ENCODE results near the gene ARFGAP1. TPM values are rescaled to one million over a fixed set of nuclear protein-coding genes. Genes with fewer than 3 reads are reported as not detected.
"Not testable (repeated sequence)": the region's sequence is repeated elsewhere in the genome, so short reads cannot be mapped to it uniquely, and the experiment has no call there.

The ARFGAP1 gene
- total and polyA plus RNA-seq, 2 donors, result 53.1 to 56.3 TPM

- 87% methylated on average over 17 of the region's 17 CpGs for WGBS
- Histone ChIP-seq H3K4me3 (ENCODE audit: low read depth, low read length) (no peak overlapping the region), H3K27ac (ENCODE audit: low read depth) (no peak overlapping the region)
These were observed 26.2 kb downstream of the ARFGAP1 start for GRCh38 chr20:63298731-63299312.

GRCh38 chr20:63301671-63302070, 29.1 kb downstream of the ARFGAP1 start:
- 96% methylated on average over 1 of the region's 1 CpG for WGBS
- H3K4me3 ChIP-seq (ENCODE audit: low read depth, low read length), result no peak overlapping the region
- H3K4me1 ChIP-seq (ENCODE audit: insufficient read depth), result no peaks in the 10 kb centered on the region
- no peak for DNase-seq (ENCODE audit: extremely low spot score)
- H3K27ac ChIP-seq (ENCODE audit: low read depth), result no peak overlapping the region
- H3K36me3 ChIP-seq (ENCODE audit: insufficient read depth), result no peaks in the 10 kb centered on the region

More at GRCh38 chr20:63298731-63299312, 26.2 kb downstream of the ARFGAP1 start:
- Histone ChIP-seq H3K36me3 (ENCODE audit: insufficient read depth) (no peaks in the 10 kb centered on the region), H3K4me1 (ENCODE audit: insufficient read depth) (no peaks in the 10 kb centered on the region)
- no peak for DNase-seq (ENCODE audit: extremely low spot score)

GRCh38 chr20:63303095-63303666, 30.6 kb downstream of the ARFGAP1 start:
- no peaks in the 10 kb centered on the region for H3K4me1 ChIP-seq (ENCODE audit: insufficient read depth)
- H3K4me3 ChIP-seq (ENCODE audit: low read depth, low read length), result no peak overlapping the region
- no peak for DNase-seq (ENCODE audit: extremely low spot score)
- H3K36me3 ChIP-seq (ENCODE audit: insufficient read depth), result no peaks in the 10 kb centered on the region
- 43% methylated on average over 5 of the region's 5 CpGs for WGBS
- no peak overlapping the region for H3K27ac ChIP-seq (ENCODE audit: low read depth)

GRCh38 chr20:63305393-63305792, 32.8 kb downstream of the ARFGAP1 start:
- DNase-seq (ENCODE audit: extremely low spot score), result no peak
- WGBS, result 43% methylated on average over 8 of the region's 8 CpGs
- Histone ChIP-seq H3K36me3 (ENCODE audit: insufficient read depth) (no peaks in the 10 kb centered on the region), H3K4me1 (ENCODE audit: insufficient read depth) (no peaks in the 10 kb centered on the region), H3K4me3 (ENCODE audit: low read depth, low read length) (no peak overlapping the region), H3K27ac (ENCODE audit: low read depth) (no peak overlapping the region)

- WGBS, result 80% methylated on average over 25 of the region's 30 CpGs
- H3K27ac ChIP-seq (ENCODE audit: low read depth); H3K4me3 ChIP-seq (ENCODE audit: low read depth, low read length); H3K4me1 ChIP-seq (ENCODE audit: insufficient read depth); H3K36me3 ChIP-seq (ENCODE audit: insufficient read depth); DNase-seq (ENCODE audit: extremely low spot score): not testable (repeated sequence)
These were observed 33.5 kb downstream of the ARFGAP1 start for GRCh38 chr20:63305933-63306672.

- H3K36me3 ChIP-seq (ENCODE audit: insufficient read depth), result no peaks in the 10 kb centered on the region
- no peak overlapping the region for H3K4me3 ChIP-seq (ENCODE audit: low read depth, low read length)
- DNase-seq (ENCODE audit: extremely low spot score), result no peak
- H3K4me1 ChIP-seq (ENCODE audit: insufficient read depth), result no peaks in the 10 kb centered on the region
- WGBS, result 84% methylated on average over 35 of the region's 35 CpGs
- no peak overlapping the region for H3K27ac ChIP-seq (ENCODE audit: low read depth)
These were observed 34.3 kb downstream of the ARFGAP1 start for GRCh38 chr20:63306673-63307537.

- no peak for DNase-seq (ENCODE audit: extremely low spot score)
- no peaks in the 10 kb centered on the region for H3K36me3 ChIP-seq (ENCODE audit: insufficient read depth)
- no peak overlapping the region for H3K27ac ChIP-seq (ENCODE audit: low read depth)
- no peak overlapping the region for H3K4me3 ChIP-seq (ENCODE audit: low read depth, low read length)
- 82% methylated on average over 23 of the region's 23 CpGs for WGBS
- H3K4me1 ChIP-seq (ENCODE audit: insufficient read depth), result no peaks in the 10 kb centered on the region
These were observed 35.1 kb downstream of the ARFGAP1 start for GRCh38 chr20:63307538-63308217.

- DNase-seq (ENCODE audit: extremely low spot score), result no peak
- H3K27ac ChIP-seq (ENCODE audit: low read depth), result no peak overlapping the region
- no peaks in the 10 kb centered on the region for H3K4me1 ChIP-seq (ENCODE audit: insufficient read depth)
- no peaks in the 10 kb centered on the region for H3K36me3 ChIP-seq (ENCODE audit: insufficient read depth)
- no peak overlapping the region for H3K4me3 ChIP-seq (ENCODE audit: low read depth, low read length)
- 81% methylated on average over 30 of the region's 30 CpGs for WGBS
These were observed 35.8 kb downstream of the ARFGAP1 start for GRCh38 chr20:63308218-63308911.

- no peaks in the 10 kb centered on the region for H3K4me1 ChIP-seq (ENCODE audit: insufficient read depth)
- 32% methylated on average over 35 of the region's 35 CpGs for WGBS
- DNase-seq (ENCODE audit: extremely low spot score), result no peak
- H3K27ac ChIP-seq (ENCODE audit: low read depth), result no peak overlapping the region
- no peaks in the 10 kb centered on the region for H3K36me3 ChIP-seq (ENCODE audit: insufficient read depth)
- no peak overlapping the region for H3K4me3 ChIP-seq (ENCODE audit: low read depth, low read length)
These were observed 36.9 kb downstream of the ARFGAP1 start for GRCh38 chr20:63309261-63310071.

GRCh38 chr20:63310265-63310991, 37.8 kb downstream of the ARFGAP1 start:
- H3K4me1 ChIP-seq (ENCODE audit: insufficient read depth), result no peaks in the 10 kb centered on the region
- 80% methylated on average over 20 of the region's 20 CpGs for WGBS
- H3K36me3 ChIP-seq (ENCODE audit: insufficient read depth), result no peaks in the 10 kb centered on the region

DNA sequence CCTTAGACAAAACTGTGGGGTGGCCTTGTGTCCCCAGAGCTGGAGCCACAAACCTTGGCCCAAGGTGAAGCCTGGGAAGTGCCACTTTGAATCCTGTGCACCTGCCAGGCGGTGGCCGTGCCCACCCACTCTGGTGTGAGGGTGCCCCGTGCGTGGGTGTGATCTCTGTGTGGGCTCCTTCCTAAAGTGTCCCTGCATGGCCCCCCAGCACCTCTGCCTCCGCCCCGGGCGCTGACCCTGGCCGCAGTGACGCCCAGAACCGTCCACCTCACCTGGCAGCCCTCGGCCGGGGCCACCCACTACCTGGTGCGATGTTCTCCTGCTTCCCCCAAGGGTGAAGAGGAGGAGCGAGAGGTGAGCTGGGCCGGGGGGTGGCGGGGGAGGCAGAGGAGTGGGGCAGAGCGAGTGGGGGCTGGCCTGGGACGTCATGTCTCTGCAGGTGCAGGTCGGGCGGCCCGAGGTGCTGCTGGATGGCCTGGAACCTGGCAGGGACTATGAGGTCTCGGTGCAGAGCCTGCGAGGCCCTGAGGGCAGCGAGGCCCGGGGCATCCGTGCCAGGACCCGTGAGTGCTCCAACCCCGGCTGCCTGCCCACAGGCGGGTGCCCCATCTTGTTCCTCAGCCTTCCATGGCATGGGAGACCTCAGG, 38.7 kb downstream of the ARFGAP1 start:
- Histone ChIP-seq H3K36me3 (ENCODE audit: insufficient read depth) (no peaks in the 10 kb centered on the region), H3K4me3 (ENCODE audit: low read depth, low read length) (no peak overlapping the region), H3K27ac (ENCODE audit: low read depth) (no peak overlapping the region), H3K4me1 (ENCODE audit: insufficient read depth) (no peaks in the 10 kb centered on the region)
- no peak for DNase-seq (ENCODE audit: extremely low spot score)
- WGBS, result 95% methylated on average over 29 of the region's 29 CpGs

More at GRCh38 chr20:63310265-63310991, 37.8 kb downstream of the ARFGAP1 start:
- no peak overlapping the region for H3K27ac ChIP-seq (ENCODE audit: low read depth)
- no peak overlapping the region for H3K4me3 ChIP-seq (ENCODE audit: low read depth, low read length)
- no peak for DNase-seq (ENCODE audit: extremely low spot score)
